Neuronal stem cell (in vitro differentiated cells): Measurements from ENCODE around the gene CXCR5.

ENCODE experiments used
- DNase-seq: peaks from one replicate; pipeline ENCODE4 v3.0.0-alpha.2; 2013; ENCODE audit warnings: low spot score
- H2AFZ ChIP-seq: one replicate; pipeline ENCODE4 v1.6.1; 2013; ENCODE audit warnings: mild to moderate bottlenecking, low read length, inconsistent platforms
- H2AK5ac ChIP-seq: 2 replicates; pipeline ENCODE4 v1.6.1; 2013; ENCODE audit warnings: low read depth, mild to moderate bottlenecking, inconsistent platforms, low read length, moderate library complexity, mixed read lengths
- H2BK120ac ChIP-seq: 2 replicates; pipeline ENCODE4 v1.6.1; 2013; ENCODE audit warnings: low read depth, mild to moderate bottlenecking, inconsistent platforms, low read length, moderate library complexity, mixed read lengths
- H2BK12ac ChIP-seq: one replicate; pipeline ENCODE4 v1.6.1; 2013; ENCODE audit warnings: low read length, inconsistent platforms
- H2BK15ac ChIP-seq: 2 replicates; pipeline ENCODE4 v1.6.1; 2013; ENCODE audit warnings: mild to moderate bottlenecking, low read length, inconsistent platforms, mixed read lengths
- H2BK5ac ChIP-seq: one replicate; pipeline ENCODE4 v1.6.1; 2013; ENCODE audit warnings: inconsistent platforms, mild to moderate bottlenecking, low read length, moderate library complexity
- H3K14ac ChIP-seq: one replicate; pipeline ENCODE4 v1.6.1; 2013; ENCODE audit warnings: low read length, inconsistent platforms
- H3K18ac ChIP-seq: 2 replicates; pipeline ENCODE4 v1.6.1; 2013; ENCODE audit warnings: low read length, inconsistent platforms
- H3K23ac ChIP-seq: 2 replicates; pipeline ENCODE4 v1.6.1; 2013; ENCODE audit warnings: low read depth, mild to moderate bottlenecking, mixed read lengths, low read length, inconsistent platforms; ENCODE audit not compliant: poor library complexity
- H3K27ac ChIP-seq: replicated peaks from 3 replicates; pipeline ENCODE4 v1.5.1; 2013; ENCODE audit warnings: low read length, inconsistent platforms
- H3K27me3 ChIP-seq, 3 experiments: 2 replicates each; pipeline ENCODE4 v1.6.1; 2013; ENCODE audit warnings: low read length in 3 of 3, mild to moderate bottlenecking in 2 of 3, inconsistent platforms in 1 of 3, low read depth in 1 of 3, mixed read lengths in 1 of 3, moderate library complexity in 1 of 3; ENCODE audit not compliant: control insufficient read depth in 3 of 3, insufficient read depth in 3 of 3
- H3K36me3 ChIP-seq, 2 donors: replicated peaks in 1 of 2; 2 replicates each; pipeline ENCODE4 v1.6.1; 2013; ENCODE audit warnings: low read length in 2 of 2; ENCODE audit not compliant: control insufficient read depth in 2 of 2, insufficient read depth in 2 of 2
- H3K4ac ChIP-seq: 2 replicates; pipeline ENCODE4 v1.6.1; 2013; ENCODE audit warnings: inconsistent platforms, mild to moderate bottlenecking, low read length, moderate library complexity
- H3K4me1 ChIP-seq, 2 donors: 1 replicate in 1 of 2; 2 replicates in 1 of 2; pipeline ENCODE4 v1.6.1; 2013; ENCODE audit warnings: low read length in 2 of 2, low read depth in 1 of 2; ENCODE audit not compliant: control insufficient read depth in 2 of 2, insufficient read depth in 1 of 2
- H3K4me2 ChIP-seq: one replicate; pipeline ENCODE4 v1.6.1; 2013; ENCODE audit warnings: mild to moderate bottlenecking, low read length, inconsistent platforms; ENCODE audit not compliant: insufficient read depth, poor library complexity, severe bottlenecking
- H3K4me3 ChIP-seq, 2 donors: 2 replicates each; pipeline ENCODE4 v1.5.1; 2013; ENCODE audit warnings: low read length in 2 of 2, mild to moderate bottlenecking in 2 of 2, inconsistent platforms in 1 of 2, moderate library complexity in 1 of 2
- H3K79me1 ChIP-seq: one replicate; pipeline ENCODE4 v1.6.1; 2013; ENCODE audit warnings: low read depth, mild to moderate bottlenecking, inconsistent platforms, low read length, moderate library complexity
- H3K9ac ChIP-seq: one replicate; pipeline ENCODE4 v1.6.1; 2013; ENCODE audit warnings: mild to moderate bottlenecking, low read depth, low read length, inconsistent platforms; ENCODE audit not compliant: poor library complexity
- H3K9me3 ChIP-seq, 2 donors: replicated peaks in 1 of 2; 2 replicates each; pipeline versions ENCODE3 to v1.6.1; 2013; ENCODE audit warnings: low read length in 2 of 2, mild to moderate bottlenecking in 2 of 2, inconsistent platforms in 1 of 2, low read depth in 1 of 2, mixed read lengths in 1 of 2, moderate library complexity in 1 of 2; ENCODE audit not compliant: control insufficient read depth in 2 of 2, insufficient read depth in 1 of 2
- H4K8ac ChIP-seq: one replicate; pipeline ENCODE4 v1.6.1; 2013; ENCODE audit warnings: low read depth, mild to moderate bottlenecking, inconsistent platforms, low read length, moderate library complexity
- H4K91ac ChIP-seq: one replicate; pipeline ENCODE4 v1.6.1; 2013; ENCODE audit warnings: low read length, low read depth, mild to moderate bottlenecking, inconsistent platforms; ENCODE audit not compliant: poor library complexity
- WGBS, 2 donors: extraction: QIAGEN DNeasy Blood & Tissue Kit; methylation state at CpG; one replicate each; pipeline ENCODE4 v1.1.7; 2013; ENCODE audit warnings: missing lambda C conversion rate in 2 of 2, mixed read lengths in 1 of 2; ENCODE audit not compliant: insufficient read length in 2 of 2, insufficient replicate concordance in 1 of 2; ENCODE audit errors: extremely low coverage in 2 of 2; 5-methylcytosine and 5-hydroxymethylcytosine counted together

The CXCR5 gene

DNA sequence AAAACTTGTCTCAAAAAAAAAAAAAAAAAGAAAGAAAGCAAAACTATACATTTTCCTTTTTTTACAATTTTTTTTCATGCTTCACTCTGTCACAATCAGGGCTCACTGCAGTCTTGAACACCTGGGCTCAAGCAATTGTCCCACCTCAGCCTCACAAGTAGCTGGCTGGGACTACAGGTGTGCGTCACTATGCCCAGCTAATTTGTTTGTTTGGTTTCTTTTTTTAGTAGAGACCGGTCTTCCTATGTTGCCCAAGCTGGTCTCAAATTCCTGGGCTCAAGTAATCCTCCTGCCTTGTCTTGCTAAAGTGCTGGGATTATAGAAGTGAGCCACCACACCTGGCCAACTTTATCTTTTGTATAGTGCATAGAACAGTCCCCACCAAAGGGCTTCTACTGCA lies 15.0 kb upstream of the CXCR5 start:
- Histone ChIP-seq H3K79me1 (no peaks in the 10 kb centered on the region), H3K27me3 (no peaks in the 10 kb centered on the region), H3K4ac (no peak overlapping the region), H3K4me2 (no peak overlapping the region), H3K14ac (no peak overlapping the region), H2AFZ (no peak overlapping the region), H3K23ac (no peak overlapping the region), H3K9me3 (no peaks in the 10 kb centered on the region), H4K8ac (no peak overlapping the region), H3K36me3 (no peaks in the 10 kb centered on the region), H2AK5ac (no peak overlapping the region), H3K27ac (no peak overlapping the region), H2BK15ac (no peak overlapping the region), H2BK5ac (no peak overlapping the region), H4K91ac (no peak overlapping the region), H3K9ac (no peak overlapping the region), H3K18ac (no peak overlapping the region), H3K4me3 (no peak overlapping the region), H2BK12ac (no peak overlapping the region), H3K4me1 (peaks cover 12 to 13% of the 10 kb centered on the region in 2 donors), H2BK120ac (no peak overlapping the region)
- no peak for DNase-seq
- WGBS, 2 donors: no CpG with 5 or more reads among the region's 2 CpGs

DNA sequence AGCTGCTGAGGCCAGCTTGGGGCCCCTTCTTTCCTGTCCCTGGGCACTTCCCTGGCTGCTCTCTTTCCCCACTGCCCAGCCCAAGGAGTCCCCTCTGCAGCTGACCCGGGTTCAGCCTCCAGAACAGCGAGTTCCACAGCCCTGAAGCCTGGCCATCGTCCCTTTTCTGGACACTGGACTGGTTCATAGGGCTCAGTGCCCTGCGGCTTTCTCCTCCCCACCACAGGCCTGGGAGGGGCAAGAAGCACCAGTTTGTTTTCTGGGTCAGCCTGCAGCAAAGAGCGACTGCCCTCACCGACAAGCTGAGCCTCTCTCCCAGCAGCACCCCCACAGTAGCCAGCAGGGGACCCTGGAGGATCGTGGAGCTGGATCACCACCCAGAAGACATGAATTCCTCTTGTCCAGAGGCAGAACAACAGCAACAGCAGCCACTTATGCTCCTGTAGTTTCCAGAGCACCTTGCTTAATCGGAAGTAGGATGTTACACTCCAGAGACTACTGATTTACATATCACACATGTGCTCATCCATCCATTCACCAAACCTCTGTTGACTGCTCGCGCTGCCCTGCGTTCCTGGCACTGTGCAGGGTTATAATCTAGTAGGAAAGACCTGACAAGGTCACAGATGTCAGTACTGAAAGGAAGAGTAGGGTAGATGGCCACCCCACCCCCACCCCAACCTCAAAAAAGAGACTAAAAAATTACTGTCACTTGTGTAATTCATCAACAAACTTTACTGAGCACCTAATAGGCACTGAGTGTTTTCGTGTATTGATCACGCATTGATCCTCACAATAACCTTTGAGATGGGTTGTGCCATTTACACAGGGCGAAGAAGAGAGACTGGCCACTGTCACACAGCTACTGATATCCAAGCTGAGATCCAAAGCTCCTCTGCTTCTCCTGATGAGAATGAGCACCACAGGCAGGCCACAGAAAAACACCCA lies 13.0 kb upstream of the CXCR5 start:
- H4K91ac ChIP-seq: no peak overlapping the region
- peak overlapping the region; percentile 95 for H2AFZ ChIP-seq
- no peaks in the 10 kb centered on the region for H3K9me3 ChIP-seq
- no CpG with 5 or more reads among the region's 14 CpGs for WGBS, 2 donors
- no peak overlapping the region for H3K4ac ChIP-seq
- peak overlapping the region; percentile 69 for H2BK5ac ChIP-seq
- no peaks in the 10 kb centered on the region for H3K36me3 ChIP-seq
- H3K4me2 ChIP-seq: no peak overlapping the region
- no peak overlapping the region for H3K14ac ChIP-seq
- DNase-seq: no peak
- H2BK15ac ChIP-seq: peak overlapping the region; percentile 98
- H2BK12ac ChIP-seq: no peak overlapping the region
- peaks cover 12 to 13% of the 10 kb centered on the region in 2 donors for H3K4me1 ChIP-seq
- peak overlapping the region; percentile 45 for H2AK5ac ChIP-seq
- no peak overlapping the region for H2BK120ac ChIP-seq
- H3K27ac ChIP-seq: no peak overlapping the region
- H3K18ac ChIP-seq: peak overlapping the region; percentile 95
- H3K23ac ChIP-seq: peak overlapping the region; percentile 25
- peaks cover 1% of the 10 kb centered on the region for H3K79me1 ChIP-seq
- peak overlapping the region; percentile 70 for H3K9ac ChIP-seq
- peak overlapping the region in 1 of 2 donors; percentile 14 for H3K4me3 ChIP-seq
- H4K8ac ChIP-seq: no peak overlapping the region
- H3K27me3 ChIP-seq: no peaks in the 10 kb centered on the region

DNA sequence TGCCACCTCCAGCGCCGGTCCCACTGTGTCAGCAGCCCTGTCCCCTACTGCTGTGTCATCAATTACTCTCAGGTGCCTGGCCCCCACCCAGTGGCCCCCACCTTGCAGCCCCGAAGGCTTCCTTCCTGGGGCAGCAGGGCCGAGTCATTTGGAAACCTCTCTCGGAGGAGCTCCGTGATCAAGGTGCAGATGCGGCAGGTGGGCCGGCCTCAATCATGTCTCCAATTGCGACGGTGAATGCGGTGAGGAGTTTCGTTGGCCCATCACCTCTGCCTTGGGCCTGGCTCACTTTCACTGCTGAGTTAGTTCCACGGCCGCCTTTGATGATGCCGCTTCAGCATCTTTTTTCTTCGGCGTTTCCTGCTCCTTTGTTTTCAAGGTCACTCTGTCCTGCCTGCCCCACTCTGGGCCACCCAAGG lies 11.3 kb upstream of the CXCR5 start:
- no peak overlapping the region for H2BK5ac ChIP-seq
- no peak overlapping the region for H3K23ac ChIP-seq
- H4K91ac ChIP-seq: no peak overlapping the region
- WGBS, 2 donors: no CpG with 5 or more reads among the region's 17 CpGs
- no peak overlapping the region for H2BK120ac ChIP-seq
- DNase-seq: no peak
- H2AK5ac ChIP-seq: no peak overlapping the region
- peaks cover 1% of the 10 kb centered on the region for H3K79me1 ChIP-seq
- H4K8ac ChIP-seq: no peak overlapping the region
- no peak overlapping the region for H3K4me2 ChIP-seq
- H3K36me3 ChIP-seq: no peaks in the 10 kb centered on the region
- no peaks in the 10 kb centered on the region for H3K9me3 ChIP-seq
- peaks cover 12 to 13% of the 10 kb centered on the region in 2 donors for H3K4me1 ChIP-seq
- H3K9ac ChIP-seq: no peak overlapping the region
- H3K14ac ChIP-seq: no peak overlapping the region
- H2BK12ac ChIP-seq: no peak overlapping the region
- H3K27me3 ChIP-seq: peaks cover 0 to 9% (median 0%) of the 10 kb centered on the region in 3 experiments
- no peak overlapping the region for H3K4me3 ChIP-seq
- peak overlapping the region; percentile 27 for H2AFZ ChIP-seq
- no peak overlapping the region for H3K18ac ChIP-seq
- H2BK15ac ChIP-seq: no peak overlapping the region
- H3K27ac ChIP-seq: no peak overlapping the region
- H3K4ac ChIP-seq: no peak overlapping the region

DNA sequence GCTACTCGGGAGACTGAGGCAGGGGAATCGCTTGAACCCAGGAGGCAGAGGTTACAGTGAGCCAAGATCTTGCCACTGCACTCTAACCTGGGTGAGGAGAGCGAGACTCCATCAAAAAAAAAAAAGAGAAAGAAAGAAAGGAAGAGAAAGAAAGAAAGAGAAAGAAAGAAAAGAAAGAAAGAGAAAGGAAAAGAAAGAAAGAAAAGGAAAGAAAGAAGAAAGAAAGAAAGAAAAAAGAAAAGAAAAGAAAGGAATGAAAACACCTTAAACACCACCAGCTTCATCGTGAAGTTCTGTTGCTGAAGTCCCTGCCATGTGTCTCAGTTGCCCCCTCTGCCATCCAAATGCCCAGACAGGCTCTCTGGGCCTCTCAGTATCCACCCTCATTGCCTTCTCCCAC lies 9.9 kb upstream of the CXCR5 start:
- H3K27me3 ChIP-seq: peaks cover 0 to 9% (median 0%) of the 10 kb centered on the region in 3 experiments
- no peak overlapping the region for H4K91ac ChIP-seq
- WGBS, 2 donors: no CpG with 5 or more reads among the region's 4 CpGs
- H3K9ac ChIP-seq: no peak overlapping the region
- H3K4me3 ChIP-seq: no peak overlapping the region
- no peak overlapping the region for H3K18ac ChIP-seq
- H2BK5ac ChIP-seq: no peak overlapping the region
- no peak overlapping the region for H3K14ac ChIP-seq
- no peak overlapping the region for H2BK12ac ChIP-seq
- peaks cover 12 to 13% of the 10 kb centered on the region in 2 donors for H3K4me1 ChIP-seq
- H3K9me3 ChIP-seq: no peaks in the 10 kb centered on the region
- DNase-seq: no peak
- H3K4me2 ChIP-seq: no peak overlapping the region
- no peaks in the 10 kb centered on the region for H3K36me3 ChIP-seq
- H3K4ac ChIP-seq: no peak overlapping the region
- no peak overlapping the region for H3K23ac ChIP-seq
- no peak overlapping the region for H2AK5ac ChIP-seq
- H2BK120ac ChIP-seq: no peak overlapping the region
- H3K79me1 ChIP-seq: peaks cover 1% of the 10 kb centered on the region
- no peak overlapping the region for H2AFZ ChIP-seq
- H2BK15ac ChIP-seq: no peak overlapping the region
- no peak overlapping the region for H4K8ac ChIP-seq
- H3K27ac ChIP-seq: no peak overlapping the region
